ENCODE measurements around the gene FOXL3.
"Not testable (repeated sequence)": the region's sequence is repeated elsewhere in the genome, so short reads cannot be mapped to it uniquely, and the experiment has no call there.

FOXL3 gene

DNA sequence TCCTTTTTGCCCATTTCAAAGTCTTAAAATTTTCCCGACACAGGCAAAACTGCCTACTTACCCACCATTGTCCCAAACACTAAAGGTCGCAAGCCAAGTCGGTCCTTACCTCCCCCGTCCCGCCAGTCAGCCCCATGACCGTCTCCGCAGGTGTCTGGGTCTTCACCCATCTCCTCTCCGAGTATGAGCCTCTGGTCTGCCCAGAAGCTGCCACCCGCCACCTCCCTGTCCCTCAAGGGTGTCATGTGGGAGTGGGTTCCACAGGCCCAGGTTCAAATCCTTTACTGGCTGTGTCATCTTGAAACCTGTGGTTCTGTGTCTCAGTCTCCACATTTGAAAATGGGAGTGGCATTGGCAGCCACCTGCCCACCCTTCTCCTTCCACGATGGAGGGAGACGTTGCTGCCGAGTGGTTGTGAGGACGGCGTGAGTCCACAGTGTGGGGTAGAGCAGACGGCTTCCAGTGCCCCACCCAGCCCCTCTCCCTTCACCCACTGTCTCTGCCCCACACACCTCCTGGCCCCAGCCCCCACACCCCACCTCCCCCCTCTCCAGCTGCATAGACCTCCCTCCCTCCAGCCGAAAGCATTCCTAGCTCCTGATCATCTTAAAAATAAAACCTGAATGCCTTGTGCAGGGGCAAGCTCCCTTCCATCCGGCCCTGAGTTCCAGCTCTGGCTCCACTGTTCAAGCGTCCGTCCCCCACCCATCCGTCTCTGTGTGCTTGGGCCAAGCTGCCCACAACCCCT, 35.3 kb downstream of the FOXL3 start:
- no peak for DNase-seq

DNA sequence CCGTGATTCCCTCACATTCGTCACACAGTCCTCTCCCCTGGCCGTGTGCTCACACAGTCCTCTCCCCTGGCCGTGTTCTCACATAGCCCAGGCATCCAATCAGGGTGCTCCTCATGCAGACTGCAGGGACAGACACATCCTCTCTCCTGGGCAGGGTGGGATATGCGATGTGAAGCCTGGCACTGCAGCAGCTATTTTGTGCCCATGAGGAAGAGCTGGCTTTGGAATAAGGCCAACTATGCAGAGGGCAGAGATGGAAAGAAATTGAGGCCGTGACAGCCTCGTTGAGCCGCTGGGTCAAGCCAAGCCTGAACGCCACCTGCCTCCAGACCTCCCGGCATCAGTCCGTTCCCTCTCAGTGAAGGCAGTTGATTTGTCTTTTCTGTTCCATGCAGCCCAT, 35.8 kb downstream of the FOXL3 start:
- DNase-seq: no peak

DNA sequence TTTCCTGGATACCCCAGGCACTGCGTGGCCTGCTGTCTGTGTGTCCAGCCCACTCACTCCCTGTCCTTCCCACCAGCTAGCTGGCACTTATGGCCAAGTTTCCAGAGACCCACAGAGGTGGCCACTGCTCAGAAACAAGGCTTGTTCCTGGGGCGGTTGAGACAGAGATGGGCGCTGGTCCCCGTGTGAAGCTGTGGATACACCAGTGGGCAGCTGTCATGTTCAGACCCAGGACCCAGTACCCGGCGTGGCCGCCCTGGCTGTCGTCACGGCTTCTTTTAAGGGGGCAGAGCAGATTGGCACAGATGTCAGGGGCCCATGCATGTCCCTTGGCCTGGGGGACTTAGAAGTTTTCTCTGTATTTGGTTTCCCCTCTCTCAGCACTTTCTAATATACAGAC, 36.3 kb downstream of the FOXL3 start:
- DNase-seq: no peak

DNA sequence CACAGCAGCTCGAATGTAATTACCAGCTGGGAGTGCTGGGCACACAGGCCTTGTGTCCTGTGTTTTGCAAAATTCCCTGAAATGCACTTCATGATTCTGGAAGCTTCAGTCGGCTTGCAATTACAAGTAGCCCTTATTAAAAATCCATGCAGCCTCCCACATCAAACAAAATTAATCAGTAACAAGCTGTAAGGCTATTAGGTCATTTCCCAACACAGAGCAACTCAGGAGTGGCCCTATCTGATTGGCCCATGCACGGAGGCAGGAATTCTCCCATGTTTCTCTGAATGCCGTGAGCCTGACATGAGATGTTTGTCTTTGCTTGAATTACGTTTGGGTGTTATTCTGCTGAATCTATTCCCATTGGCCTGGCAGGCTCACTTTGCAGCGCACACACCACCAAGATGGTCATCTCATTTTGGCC, 36.9 kb downstream of the FOXL3 start:
- DNase-seq: no peak

DNA sequence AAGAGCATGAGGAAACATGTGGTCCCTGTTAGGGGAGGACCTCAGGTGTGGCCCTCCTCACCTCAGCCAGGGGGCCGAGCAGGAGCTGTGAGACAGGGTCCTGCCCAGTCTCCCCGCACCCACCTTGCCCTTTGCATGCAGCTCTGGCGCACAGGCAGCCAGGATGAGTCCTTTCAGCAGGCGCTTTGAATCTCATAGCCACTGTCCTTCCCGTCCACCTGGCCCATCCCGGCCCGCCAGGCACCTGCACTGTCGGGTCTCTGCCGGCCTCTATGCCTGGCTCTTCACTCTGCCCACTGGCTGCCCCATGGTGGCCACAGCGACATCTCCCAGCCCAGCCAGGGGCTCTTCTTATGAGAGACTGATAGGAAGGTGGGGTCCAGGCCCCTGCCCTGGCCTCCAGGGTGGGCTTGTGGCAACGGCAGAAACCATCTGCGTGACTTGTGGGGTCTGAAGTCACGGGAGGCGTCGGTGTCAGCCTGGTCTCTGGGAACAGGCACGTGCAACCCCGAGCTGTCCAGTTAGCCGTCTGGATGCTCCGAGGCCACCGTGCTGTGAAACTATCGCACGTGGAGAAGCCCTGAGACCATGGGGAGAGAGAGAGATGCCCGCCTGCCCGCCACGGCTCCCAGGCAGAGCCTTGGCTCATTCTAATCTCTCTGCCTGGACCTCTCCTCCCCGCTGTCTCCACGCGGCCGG, 37.4 kb downstream of the FOXL3 start:
- DNase-seq: no peak

DNA sequence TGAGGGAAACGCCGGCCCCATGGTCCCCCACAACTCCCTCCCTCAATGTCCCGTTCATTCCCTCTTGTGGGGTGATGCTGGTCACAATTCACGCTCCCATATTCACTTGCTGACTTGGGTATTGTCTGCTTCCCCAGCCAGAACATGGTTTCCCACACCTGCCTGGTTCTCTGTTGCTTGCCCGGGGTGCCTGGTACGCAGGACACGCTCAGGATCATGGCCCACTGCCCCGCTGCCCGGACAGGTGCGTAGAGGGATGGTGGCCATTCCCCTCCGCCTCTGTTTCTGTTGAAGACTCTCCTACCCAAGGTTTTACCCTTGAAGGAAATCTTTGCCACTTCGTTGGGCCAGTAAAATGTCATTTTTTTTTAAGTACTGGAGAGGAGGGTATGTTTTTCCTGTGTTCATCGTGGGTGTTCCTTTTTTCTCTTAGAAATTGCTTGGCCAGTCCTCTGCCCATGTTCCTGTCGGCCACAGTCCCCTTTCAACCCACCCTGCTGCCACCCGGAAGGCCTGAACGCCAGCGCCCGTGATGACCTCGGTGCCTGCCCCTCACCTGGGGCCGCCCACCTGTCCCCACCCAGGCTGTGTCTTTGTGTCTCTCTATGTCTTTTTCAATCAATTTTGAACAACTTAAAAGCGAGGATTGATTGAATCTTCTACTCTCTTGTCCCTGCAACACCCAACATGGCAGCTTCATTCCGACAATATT, 38.2 kb downstream of the FOXL3 start:
- DNase-seq: no peak

DNA sequence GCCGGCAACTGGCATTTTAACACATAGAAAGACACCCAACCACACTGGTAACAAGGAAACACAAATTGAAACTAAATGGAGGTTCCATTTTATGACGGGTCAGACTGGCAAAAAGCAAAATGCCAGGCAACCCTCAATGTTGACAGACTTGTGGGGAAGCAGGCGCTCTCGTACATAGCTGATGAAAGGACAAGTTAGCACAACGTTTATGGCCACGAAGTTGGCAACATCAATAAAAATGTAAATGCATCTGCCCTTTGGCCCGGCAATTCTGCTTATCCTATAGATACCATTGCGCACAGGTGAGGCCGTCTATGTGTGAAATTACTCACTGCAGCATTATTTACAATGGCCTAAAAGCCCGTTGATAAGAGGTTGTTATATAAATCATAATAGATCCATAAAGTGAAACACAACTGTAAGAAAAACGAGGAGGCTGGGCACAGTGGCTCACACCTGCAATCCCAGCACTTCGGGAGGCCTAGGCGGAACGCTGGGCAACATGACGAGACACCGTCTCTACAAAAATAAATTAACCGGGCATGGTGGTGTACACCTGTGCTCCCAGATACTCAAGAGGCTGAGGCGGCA, 39.8 kb downstream of the FOXL3 start:
- no peak for DNase-seq

DNA sequence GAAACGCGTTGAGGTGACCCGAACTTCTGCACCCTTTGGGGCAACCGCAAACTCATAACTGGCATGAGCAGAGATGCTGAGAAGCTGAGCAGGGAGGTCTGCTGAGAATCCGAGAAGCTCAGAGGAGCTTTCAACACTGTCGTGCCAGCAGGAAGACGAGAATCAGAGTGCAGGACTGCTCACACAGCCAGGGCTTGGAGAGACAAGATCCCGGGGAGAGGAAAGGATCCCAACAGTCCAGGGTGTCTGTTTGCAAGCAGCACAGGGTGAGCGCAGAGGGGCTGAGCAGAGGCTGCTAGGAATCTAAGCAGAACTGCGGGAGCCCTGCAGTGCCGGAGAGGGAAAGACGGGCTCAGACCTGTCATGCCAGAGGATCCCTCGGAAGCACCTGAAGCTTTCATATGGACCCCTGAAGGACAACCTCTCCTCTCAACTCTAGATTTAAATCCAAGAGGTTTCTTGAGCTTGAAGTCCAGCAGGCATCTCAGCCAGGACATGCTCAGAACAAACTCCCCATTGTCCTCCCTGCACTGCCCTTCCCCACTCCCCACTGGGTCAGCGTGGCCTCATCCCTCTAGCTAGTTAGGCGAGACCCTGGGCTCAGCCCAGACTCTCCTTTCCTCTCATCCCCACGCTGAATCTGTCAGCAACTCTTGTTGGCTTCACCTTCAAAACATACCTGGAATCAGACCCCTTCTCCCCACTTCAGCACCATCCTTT, 40.7 kb downstream of the FOXL3 start:
- DNase-seq: no peak

DNA sequence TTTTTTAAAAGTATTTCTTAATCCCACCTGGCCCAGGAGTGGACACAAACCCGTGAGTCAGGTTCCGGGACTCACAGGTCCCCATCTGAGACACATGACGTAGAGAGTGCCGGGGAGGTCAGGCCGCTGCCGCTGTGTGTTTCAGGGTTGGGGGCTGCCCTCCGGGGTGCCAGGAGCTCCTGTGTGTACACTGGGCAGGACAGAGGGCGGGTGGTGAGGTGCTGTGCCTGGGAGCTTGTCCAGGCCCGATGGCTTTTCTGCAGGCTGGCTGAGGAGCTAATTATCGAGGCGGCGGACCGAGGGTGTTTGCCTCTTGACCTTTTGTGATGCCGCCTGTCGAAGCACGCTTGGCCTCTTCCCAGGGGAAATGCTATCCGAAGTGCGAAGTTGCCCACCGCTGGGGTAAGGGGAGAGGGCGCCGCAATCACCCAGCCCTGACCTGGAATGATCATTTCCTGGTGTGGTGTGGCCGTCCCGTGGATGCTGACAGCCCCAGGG, 42.1 kb downstream of the FOXL3 start:
- DNase-seq: no peak

DNA sequence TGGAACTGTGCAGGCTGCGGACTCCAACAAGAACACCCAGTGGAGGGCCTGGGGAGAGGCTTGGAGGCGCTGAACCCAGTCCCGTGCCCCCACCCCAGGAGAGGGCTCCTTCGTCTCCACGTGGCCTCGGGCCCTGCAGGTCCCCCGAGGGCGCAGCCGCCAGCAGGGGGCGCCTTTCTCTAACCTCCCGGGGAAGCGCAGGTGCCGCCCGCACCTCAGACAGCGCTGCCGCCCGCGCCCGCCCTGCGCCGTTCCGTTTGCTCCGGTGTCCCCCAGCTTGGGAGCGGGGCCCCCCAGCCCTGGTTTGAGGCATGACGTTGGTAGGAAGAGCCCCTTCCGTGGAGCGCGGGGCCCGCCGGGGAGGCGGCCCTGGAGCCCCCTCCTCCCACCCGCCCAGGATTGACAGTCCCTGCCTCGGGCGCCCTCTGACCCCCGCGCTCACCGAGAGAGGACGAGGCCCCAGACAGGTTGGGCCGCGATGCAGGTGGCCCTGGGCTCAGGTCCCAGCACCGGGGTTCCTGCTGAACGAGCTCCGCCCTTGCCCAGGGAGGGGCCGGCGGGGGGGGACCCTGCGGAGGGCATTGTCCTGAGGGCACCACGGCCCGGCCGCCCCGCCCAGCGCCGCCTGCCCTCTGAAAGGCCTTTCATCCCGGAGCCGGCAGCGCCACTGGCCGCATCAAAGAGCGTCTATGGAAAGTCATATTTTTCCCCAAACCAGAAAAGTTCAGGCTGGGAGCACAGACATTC, 42.8 kb downstream of the FOXL3 start:
- peak; percentile 44 for DNase-seq

DNA sequence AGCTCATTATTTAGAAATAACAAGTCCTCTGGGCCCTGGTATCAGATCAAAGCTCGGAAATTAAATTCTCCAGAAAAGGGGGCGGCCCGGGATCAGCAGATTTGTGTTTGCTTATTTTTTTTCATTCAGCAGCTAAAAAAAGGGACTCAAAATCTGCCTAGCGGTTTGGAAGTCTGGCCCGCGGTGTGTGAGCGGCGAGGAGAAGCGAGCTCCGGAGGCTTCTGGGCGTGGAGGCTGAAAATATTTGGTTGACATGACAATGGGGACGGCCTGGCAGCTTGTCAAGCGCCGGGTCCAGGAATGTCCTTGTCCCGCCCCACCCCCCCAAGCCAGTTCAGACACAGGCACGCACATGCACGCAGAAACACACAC, 43.4 kb downstream of the FOXL3 start:
- peak; percentile 51 for DNase-seq

DNA sequence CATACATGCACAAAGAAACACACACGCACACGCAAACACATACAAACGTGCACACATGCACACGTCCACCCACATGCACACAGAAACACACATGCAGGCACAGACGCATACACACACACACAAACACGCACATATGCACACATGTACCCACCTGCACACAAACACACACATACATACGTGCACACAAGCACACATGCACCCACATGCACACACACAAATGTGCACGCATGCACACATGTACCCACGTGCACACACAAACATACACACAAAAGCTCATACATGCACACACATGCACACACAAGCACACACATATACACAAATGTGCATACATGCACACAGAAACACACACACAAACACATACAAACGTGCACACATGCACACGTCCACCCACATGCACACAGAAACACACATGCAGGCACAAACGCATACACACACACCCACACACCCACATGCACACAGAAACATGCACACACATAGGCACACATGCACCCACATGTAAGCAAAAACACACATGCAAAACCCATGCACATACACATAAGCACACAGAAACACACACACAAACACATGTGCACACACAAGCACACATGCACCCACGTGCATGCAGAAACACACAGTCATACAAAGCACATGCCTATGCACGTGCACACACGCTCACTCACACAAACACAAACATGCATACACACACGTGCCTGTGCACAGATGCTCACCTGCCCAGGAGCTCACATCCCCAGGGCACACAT, 44.8 kb downstream of the FOXL3 start:
- no peak for DNase-seq

DNA sequence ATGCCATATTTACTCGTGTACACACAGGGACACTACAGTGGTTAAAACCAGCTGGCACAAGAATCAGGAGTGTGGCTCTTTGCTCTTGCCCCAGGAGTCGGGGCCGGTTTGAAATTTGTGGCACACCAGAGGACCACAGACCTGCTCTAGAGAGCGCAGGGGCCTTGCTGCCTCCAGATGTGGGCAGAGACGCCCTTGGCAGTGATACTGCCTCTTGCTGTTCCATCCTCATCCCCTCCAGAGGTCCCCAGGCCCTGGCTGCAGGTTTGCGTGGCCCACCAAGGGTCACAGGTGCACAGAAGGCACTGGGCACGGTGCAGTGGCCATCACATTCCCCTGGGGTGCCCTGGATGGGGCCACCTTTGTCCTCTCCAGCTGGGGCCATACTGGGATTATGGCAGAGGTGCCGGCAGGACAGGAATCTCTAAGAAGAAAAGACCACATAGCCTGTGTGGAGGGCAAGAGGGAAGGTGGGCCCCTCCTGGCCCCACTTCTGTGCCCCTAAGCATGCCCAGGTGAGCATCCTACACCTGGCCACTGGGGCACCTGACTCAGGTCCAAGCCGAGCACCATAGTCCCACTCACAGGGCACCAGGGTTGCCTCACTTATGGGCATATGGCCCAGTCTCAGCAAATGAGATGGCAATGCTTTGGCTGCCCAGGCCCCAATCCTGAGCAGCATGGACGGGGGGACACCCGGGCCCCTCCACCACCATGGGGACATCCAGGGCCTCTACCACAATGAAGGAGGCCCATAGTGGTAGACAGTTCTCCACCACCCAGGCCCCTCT, 45.6 kb downstream of the FOXL3 start:
- no peak for DNase-seq

DNA sequence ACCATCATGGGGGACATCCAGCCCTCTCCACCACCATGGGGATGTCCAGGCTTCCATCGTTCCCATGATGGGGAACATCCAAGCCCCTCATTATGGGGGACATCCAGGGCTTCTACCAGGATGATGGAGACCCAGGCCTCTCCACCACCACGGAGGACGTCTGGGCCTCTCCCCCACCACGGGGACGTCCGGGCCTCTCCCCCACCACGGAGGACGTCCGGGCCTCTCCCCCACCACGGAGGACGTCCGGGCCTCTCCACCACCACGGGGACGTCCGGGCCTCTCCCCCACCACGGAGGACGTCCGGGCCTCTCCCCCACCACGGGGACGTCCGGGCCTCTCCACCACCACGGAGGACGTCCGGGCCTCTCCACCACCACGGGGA, 46.2 kb downstream of the FOXL3 start:
- not testable (repeated sequence) for DNase-seq

DNA sequence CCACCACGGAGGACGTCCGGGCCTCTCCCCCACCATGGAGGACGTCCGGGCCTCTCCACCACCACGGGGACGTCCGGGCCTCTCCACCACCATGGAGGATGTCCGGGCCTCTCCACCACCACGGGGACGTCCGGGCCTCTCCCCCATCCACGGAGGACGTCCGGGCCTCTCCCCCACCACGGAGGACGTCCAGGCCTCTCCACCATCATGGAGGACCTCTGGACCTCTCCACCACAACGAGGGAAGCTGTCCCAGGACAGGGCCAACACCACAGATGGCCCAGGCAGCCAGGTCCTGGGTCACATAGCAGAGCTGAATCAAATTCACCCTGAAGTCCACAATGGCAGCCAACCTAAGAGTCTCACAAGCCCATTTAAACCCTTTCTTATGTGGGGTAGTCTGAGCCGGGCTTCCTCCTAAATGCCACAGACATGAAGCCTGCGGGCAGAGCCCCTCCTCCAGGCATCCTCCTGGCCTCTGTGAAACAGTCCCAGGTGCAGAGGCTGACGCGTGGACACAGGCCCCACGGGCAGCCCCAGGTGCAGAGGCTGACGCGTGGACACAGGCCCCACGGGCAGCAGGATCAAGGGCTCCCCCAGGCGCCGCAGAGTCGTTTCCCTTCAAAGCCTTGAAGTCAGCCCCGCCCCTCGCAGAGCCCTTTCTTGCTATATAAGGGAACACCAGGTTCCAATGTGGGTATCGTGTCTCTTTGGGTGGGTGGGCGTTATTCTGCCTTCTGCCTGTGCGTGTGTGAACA, 47.0 kb downstream of the FOXL3 start:
- DNase-seq: no peak

DNA sequence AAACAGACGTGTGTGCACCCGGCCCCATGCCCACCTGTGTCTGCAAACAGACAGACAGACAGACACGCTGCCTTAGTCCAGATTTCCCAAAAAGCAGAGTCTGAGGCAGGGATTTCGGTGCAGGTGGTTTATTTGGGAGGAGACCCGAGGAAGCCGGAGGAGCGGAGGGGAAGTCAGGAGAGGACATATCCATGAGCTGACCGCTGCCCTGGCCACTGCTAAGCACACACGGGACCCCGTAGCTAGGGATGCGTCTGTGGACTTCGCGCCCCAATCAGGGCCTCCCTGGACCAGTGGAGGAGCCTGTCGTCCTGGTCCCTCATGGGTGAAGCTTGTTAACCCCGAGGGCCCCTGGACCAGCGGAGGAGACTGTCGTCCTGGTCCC, 47.6 kb downstream of the FOXL3 start:
- DNase-seq: no peak

DNA sequence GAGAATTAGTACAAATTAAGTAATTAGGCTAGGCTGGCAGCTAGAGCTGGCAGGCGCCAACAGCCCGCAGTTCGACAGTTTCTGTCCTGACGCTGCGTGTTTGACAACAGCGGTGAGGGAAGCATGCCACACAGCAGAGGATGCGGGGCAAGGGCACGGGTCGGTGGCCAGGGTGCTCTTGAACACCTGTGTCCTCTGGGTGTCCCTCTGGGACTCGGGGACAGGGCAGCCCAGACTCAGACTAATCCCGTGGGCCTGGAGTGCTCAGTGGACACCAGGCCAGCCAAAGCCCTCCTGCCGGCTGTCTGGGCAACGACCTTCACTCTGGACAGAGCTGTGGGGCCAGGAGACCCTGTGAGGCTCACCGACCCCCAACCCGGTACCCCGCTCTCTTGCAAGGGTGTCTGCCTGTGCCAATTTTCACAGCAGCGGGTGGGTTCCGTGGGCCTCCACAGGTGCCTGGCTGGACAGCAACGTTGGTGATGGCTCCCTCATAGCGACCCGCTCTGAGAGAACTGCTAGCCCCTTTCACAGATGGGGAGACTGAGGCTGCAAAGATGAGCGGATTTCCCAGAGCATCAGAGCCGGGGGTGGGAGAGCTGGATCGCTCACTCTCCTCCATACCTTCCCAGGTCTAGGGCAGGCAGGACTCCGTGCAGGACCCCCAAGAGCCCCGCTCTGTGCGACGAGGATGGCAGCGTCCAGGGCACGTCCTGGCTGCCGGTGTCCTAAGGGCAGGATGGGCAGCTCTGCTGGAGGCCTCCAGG, 48.5 kb downstream of the FOXL3 start:
- no peak for DNase-seq

DNA sequence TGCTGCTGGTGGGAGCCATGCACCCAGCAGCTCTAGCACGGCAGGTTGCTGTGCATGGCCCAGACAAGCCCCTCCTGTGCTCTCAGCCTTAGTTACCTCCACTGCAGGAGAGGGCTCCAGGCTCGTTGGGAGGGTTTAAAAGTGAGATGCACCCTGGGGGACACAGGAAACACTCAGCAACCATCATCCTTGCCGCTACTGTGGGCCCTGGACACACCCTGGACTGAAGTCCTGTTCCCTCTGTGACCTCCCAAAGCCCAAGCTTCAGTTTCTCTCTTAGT, 49.0 kb downstream of the FOXL3 start:
- DNase-seq: no peak

DNA sequence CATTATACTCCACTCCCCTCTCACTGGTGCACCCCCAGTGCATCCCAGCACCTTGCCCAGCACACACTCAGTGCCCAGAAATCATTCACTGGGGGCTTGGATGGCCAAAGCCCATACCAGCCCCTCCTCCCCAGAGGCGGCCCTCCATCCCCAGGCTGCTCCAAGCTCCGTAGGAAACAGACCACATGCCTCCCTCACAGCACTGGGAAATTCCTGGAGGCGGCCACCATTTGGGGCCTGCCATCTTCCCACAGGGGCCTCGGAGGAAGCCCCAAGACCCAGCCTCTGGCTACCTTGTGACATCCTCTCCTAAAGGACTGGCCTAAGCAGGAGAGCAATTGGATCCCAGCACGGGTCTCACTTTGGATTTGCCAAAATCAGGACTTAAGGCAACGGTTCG, 49.7 kb downstream of the FOXL3 start:
- DNase-seq: no peak

Data from fibroblast of skin of scalp (primary cell).